Measurements from ENCODE around the gene RAE1. TPM values are rescaled to one million over a fixed set of nuclear protein-coding genes. Genes with fewer than 3 reads are reported as not detected.

The RAE1 gene
- total and polyA plus RNA-seq, 11 donors = 7.5 to 26.8 (median 15.5) TPM

GRCh38 chr20:57309544-57310115 lies 41.4 kb upstream of the RAE1 start:
- 76 to 82% (median 77%) methylated on average over 9 of the region's 9 CpGs for WGBS, 4 donors
- H3K9me3 ChIP-seq = no peaks in the 10 kb centered on the region
- ATAC-seq = no peak
- no peaks in the 10 kb centered on the region for H3K36me3 ChIP-seq
- H3K27me3 ChIP-seq = peaks cover 0 to 23% (median 0%) of the 10 kb centered on the region in 9 donors
- intact Hi-C loops (cut with DNase I) = no loop called here
- no peak overlapping the region for H3K27ac ChIP-seq
- no peak overlapping the region for H3K4me3 ChIP-seq
- DNase-seq = no peak
- no peak for TF ChIP-seq CTCF (IDR thresholded peaks at IDR 0.05)
- no peak for TF ChIP-seq POLR2A (IDR thresholded peaks at IDR 0.05)
- no peaks in the 10 kb centered on the region for H3K4me1 ChIP-seq

- Histone ChIP-seq H3K27me3 (peaks cover 0 to 23% (median 0%) of the 10 kb centered on the region in 9 donors), H3K4me1 (no peaks in the 10 kb centered on the region), H3K36me3 (no peaks in the 10 kb centered on the region), H3K27ac (no peak overlapping the region), H3K4me3 (no peak overlapping the region), H3K9me3 (no peaks in the 10 kb centered on the region)
- ATAC-seq (no peak), DNase-seq (no peak)
- WGBS, 4 donors = 91 to 98% (median 94%) methylated on average over 10 to 11 of the region's 11 CpGs
- intact Hi-C loops (cut with DNase I) = no loop called here
- no peak for TF ChIP-seq POLR2A (IDR thresholded peaks at IDR 0.05)
- TF ChIP-seq CTCF (IDR thresholded peaks at IDR 0.05) = no peak
Measured at GRCh38 chr20:57310821-57311514, 40.1 kb upstream of the RAE1 start.

DNA sequence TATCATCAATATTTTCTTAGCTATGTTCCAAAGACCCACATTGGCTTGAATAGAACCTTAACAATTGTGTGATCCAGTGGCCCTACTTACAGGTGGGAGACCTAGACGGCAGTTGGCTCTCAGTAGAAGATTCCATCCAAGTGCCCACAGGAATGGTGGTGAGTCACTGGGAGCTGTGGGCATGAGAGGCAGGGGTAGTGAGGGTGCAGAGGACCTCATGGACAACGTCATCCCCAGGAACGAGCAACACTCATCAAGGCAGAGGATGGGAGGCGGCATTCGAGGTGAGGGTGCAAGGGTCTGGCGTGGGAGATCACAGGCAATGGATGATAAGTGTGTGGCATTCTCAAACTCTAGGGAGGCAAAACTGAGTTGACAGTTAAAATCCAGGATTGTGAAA lies 38.9 kb upstream of the RAE1 start:
- Histone ChIP-seq H3K36me3 (no peaks in the 10 kb centered on the region), H3K4me1 (no peaks in the 10 kb centered on the region), H3K9me3 (no peaks in the 10 kb centered on the region), H3K27me3 (peaks cover 0 to 23% (median 0%) of the 10 kb centered on the region in 9 donors), H3K4me3 (no peak overlapping the region), H3K27ac (no peak overlapping the region)
- ATAC-seq (no peak), DNase-seq (no peak)
- no peak for TF ChIP-seq CTCF (IDR thresholded peaks at IDR 0.05)
- no peak for TF ChIP-seq POLR2A (IDR thresholded peaks at IDR 0.05)
- WGBS, 4 donors = 79 to 86% (median 85%) methylated on average over 6 of the region's 6 CpGs
- intact Hi-C loops (cut with DNase I) = no loop called here

DNA sequence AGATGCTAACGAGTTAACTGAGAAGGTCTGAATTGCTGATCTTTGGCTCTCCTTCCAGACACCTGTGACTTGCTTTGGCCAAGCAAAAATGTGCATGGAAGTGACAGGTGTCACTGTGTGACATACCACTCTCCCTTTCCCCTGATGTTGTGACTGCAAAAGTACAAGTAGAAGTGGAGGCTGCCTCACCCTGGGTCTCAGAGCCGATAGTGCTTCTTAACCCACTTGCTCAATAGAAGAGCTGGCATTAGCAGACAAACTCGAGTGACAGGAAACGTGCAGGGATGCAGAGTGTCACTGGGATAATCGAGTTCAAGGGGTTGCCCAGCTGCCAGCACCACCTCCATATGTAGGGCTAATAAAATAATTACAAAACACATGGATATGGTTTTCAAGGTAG lies 37.8 kb upstream of the RAE1 start:
- H3K36me3 ChIP-seq = no peaks in the 10 kb centered on the region
- peaks cover 0 to 23% (median 0%) of the 10 kb centered on the region in 9 donors for H3K27me3 ChIP-seq
- no peak for TF ChIP-seq CTCF (IDR thresholded peaks at IDR 0.05)
- TF ChIP-seq POLR2A (IDR thresholded peaks at IDR 0.05) = no peak
- intact Hi-C loops (cut with DNase I) = no loop called here
- no peaks in the 10 kb centered on the region for H3K4me1 ChIP-seq
- 64 to 86% (median 65%) methylated on average over 5 of the region's 5 CpGs for WGBS, 4 donors
- no peaks in the 10 kb centered on the region for H3K9me3 ChIP-seq
- no peak overlapping the region for H3K4me3 ChIP-seq
- no peak for DNase-seq
- no peak for ATAC-seq
- no peak overlapping the region for H3K27ac ChIP-seq
